ENCODE results near the gene SLC1A2. TPM values are rescaled to one million over a fixed set of nuclear protein-coding genes. Genes with fewer than 3 reads are reported as not detected.
A peak's percentile ranks its signal among the peaks of the same experiment; 100 is the strongest.

The SLC1A2 gene
- total RNA-seq, 2 experiments from 2014 or later = not detected

DNA sequence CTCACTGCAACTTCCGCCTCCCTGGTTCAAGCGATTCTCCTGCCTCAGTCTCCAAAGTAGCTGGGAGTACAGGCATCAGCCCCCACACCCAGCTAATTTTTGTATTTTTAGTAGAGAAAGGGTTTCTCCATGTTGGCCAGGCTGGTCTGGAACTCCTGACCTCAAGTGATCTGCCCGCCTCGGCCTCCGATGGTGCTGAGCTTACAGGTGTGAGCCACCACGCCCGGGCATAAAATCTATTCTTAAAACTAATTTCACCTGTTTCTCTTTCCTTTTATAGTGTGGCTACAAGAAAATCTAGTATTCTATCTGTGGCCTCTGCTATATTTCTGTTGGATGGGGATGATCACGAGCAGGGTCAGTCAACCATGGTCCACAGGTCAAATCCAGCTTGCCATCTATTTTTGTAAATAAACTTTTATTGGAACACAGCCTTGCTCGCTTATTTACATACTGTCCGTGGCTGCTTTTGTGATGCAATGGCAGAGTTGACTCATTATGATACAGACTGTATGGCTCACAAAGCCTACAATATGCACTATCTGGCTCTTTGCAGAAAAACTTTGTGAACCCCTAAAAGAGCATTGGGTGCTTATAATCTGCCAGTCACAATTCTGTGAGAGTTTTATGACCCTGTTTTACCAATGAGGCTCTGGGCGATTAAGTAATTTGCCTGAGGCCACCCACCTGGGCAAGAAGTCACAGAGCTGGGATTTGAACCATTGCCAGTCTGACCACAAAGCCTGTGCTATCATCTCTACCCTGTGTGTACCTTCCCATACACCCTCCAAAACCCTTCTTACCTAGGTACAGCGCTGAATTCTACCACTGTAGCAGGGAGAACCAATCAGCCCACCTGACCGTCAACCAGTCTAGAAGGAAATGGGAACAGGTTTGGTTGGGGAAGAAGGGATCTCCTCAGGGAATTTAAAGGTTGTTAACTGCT lies 28.3 kb downstream of the SLC1A2 start:
- Mint-ChIP-seq H3K27me3 (no peaks in the 10 kb centered on the region), H3K36me3 (ENCODE audit: low read depth) (no peaks in the 10 kb centered on the region), H3K4me1 (peaks cover 32% of the 10 kb centered on the region), H3K9me3 (ENCODE audit: low read depth) (no peaks in the 10 kb centered on the region), H3K27ac (peak overlapping the region; percentile 58), H3K4me3 (no peak overlapping the region)
- ATAC-seq (peak; percentile 82), DNase-seq (peak; percentile 73)
- intact Hi-C loops (cut with DNase I, micrococcal nuclease) = loop anchor here (1.0 to 10.0 kb wide), 8 partner anchors 48 to 806 kb away; no protein-coding TSS in a partner anchor
- ChIA-PET POLR2A (interaction anchor here (0.7 to 1.0 kb wide), 2 partner anchors 264 to 468 kb away, joined by 3 read pairs; no protein-coding TSS in a partner anchor), CTCF (interaction anchor here (0.6 to 7.3 kb wide), 29 partner anchors 13 to 932 kb away, joined by 3 to 98 read pairs (median 4); no protein-coding TSS in a partner anchor)

DNA sequence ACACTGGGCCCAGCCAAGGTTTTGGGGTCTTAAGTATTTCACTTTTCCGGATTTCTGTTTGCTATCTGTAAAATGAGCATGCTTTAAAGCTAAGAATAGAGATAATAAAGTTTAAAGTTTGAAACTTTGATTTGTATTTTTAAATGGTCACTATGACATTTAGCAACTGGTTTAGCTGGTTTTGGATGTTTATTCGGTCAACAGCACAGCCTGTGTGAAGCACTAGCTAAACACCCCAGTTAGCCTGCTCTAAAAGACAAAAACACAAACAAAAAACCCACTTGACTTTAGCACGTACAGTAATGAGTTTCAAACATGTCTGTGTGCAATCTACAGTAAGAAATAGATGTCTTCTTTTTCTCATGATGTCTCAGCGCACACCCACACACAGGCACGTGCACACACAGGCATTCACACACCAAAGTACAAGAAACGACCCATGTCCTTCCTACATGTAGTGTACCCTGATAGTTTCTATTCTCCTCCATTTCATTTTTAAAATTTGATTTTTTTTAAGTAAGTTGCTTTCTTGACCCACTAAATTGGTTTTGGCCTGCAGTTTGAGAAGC lies 29.4 kb downstream of the SLC1A2 start:
- peak; percentile 75 for DNase-seq
- Mint-ChIP-seq H3K27ac (peak overlapping the region; percentile 47), H3K27me3 (no peaks in the 10 kb centered on the region), H3K4me1 (peaks cover 32% of the 10 kb centered on the region), H3K4me3 (no peak overlapping the region), H3K36me3 (ENCODE audit: low read depth) (no peaks in the 10 kb centered on the region), H3K9me3 (ENCODE audit: low read depth) (no peaks in the 10 kb centered on the region)
- CTCF ChIA-PET = interaction anchor here (0.7 to 7.3 kb wide), 5 partner anchors 22 to 466 kb away, joined by 3 to 98 read pairs (median 3); no protein-coding TSS in a partner anchor
- intact Hi-C loops (cut with DNase I, micrococcal nuclease) = loop anchor here (1.0 to 10.0 kb wide), 7 partner anchors 47 to 805 kb away; no protein-coding TSS in a partner anchor
- peak; percentile 45 for ATAC-seq
- POLR2A ChIA-PET = no interaction called here

DNA sequence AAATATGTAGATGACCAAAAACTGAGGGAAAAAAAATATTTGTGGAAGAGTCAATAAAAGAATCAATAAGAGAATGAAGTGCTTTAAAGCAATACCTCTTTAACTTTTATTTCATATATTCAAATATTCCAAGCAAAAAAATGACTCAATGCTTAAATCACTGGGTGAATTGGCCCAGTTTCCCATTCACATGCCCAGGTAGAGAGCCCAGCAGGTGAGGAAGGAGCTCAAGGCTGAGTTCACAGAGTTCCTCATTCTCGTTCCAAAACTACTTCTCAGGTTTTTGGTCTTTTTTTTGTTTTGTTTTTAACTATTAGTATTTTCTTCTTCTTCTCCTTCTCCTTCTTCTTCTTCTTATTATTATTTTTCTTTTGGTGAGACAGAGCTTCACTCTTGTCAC lies 30.2 kb downstream of the SLC1A2 start:
- ChIA-PET POLR2A (interaction anchor here (0.7 kb wide), 1 partner anchor 85 kb away, joined by 3 read pairs; no protein-coding TSS in a partner anchor), CTCF (interaction anchor here (7.3 kb wide), 1 partner anchor 465 kb away, joined by 98 read pairs; no protein-coding TSS in a partner anchor)
- Mint-ChIP-seq H3K9me3 (ENCODE audit: low read depth) (no peaks in the 10 kb centered on the region), H3K27me3 (no peaks in the 10 kb centered on the region), H3K4me3 (no peak overlapping the region), H3K4me1 (peaks cover 32% of the 10 kb centered on the region), H3K27ac (no peak overlapping the region), H3K36me3 (ENCODE audit: low read depth) (no peaks in the 10 kb centered on the region)
- intact Hi-C loops (cut with DNase I, micrococcal nuclease) = no loop called here
- ATAC-seq = no peak
- no peak for DNase-seq

DNA sequence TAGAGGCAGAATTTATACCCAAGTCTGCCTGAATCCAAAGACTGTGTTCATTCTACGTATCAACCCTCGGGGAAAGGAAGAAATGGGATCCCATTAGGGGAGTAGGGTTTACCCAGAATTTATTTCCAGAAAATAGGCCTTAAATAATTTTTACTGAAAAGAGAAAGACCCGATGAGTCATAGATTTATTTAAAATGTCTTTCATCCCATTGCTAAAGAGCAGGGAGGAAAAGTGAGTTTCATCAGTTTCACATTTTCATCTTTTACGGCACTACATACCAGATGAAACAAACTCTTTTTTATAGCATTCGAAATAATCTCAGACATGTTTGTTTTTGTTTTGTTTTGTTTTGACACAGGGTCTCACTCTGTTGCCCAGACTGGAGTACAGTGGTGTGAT lies 31.3 kb downstream of the SLC1A2 start:
- Mint-ChIP-seq H3K9me3 (ENCODE audit: low read depth) (no peaks in the 10 kb centered on the region), H3K36me3 (ENCODE audit: low read depth) (no peaks in the 10 kb centered on the region)

DNA sequence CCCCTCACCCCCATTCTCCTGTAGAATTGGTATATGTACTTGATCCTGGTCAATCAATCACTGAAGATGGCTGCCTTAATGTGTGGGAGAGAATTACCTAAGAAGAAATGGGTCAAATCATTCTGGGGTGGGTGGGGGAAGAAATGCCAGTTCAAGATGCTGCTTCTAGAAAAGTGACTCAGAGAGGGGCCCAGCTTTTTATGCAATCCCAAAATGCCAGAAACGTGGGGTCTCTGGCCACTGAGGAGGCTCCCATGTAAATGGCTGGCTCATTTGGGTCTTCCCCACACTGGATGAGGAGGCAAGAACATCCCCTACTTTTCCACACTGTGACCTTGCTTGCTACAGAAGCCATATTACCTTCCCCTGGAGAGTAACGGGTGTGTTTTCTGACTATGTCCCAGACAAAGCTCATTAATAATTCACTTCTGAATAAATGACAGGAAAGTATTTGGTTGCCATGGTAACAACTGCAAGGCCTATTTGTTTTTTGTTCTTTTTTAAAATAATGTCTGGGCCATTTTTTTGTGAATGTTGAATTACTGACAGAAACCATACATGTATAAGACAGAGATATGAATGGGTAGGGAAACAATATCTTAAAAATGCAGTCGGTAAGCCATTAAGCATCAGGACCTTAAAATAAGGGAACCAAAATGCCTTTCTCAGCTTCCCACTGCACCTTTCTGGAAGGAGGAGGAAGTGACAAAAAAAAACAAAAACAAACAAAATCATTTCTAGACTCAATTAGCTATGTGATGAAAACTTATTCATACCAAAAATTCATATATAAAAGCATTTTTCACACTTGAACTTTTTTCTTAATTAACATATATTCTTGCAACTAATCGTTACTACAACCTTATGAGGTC lies 32.0 kb downstream of the SLC1A2 start:
- Mint-ChIP-seq H3K36me3 (ENCODE audit: low read depth) (no peaks in the 10 kb centered on the region), H3K4me3 (no peak overlapping the region), H3K9me3 (ENCODE audit: low read depth) (no peaks in the 10 kb centered on the region), H3K27me3 (no peaks in the 10 kb centered on the region), H3K4me1 (peaks cover 32% of the 10 kb centered on the region), H3K27ac (no peak overlapping the region)
- no peak for DNase-seq
- CTCF ChIA-PET = interaction anchor here (0.6 to 1.9 kb wide), 13 partner anchors 8 to 883 kb away, joined by 3 to 10 read pairs (median 3); no protein-coding TSS in a partner anchor
- no peak for ATAC-seq
- intact Hi-C loops (cut with DNase I, micrococcal nuclease) = loop anchor here in 1 of 2 experiments (1.0 kb wide), 1 partner anchor 461 kb away; no protein-coding TSS in a partner anchor
- POLR2A ChIA-PET = no interaction called here

More for the DNA sequence above, 31.3 kb downstream of the SLC1A2 start:
- intact Hi-C loops (cut with DNase I, micrococcal nuclease) = no loop called here
- ATAC-seq (no peak), DNase-seq (no peak)
- ChIA-PET POLR2A (no interaction called here), CTCF (interaction anchor here (0.6 to 1.9 kb wide), 9 partner anchors 58 to 883 kb away, joined by 3 to 10 read pairs (median 3); no protein-coding TSS in a partner anchor)
- H3K4me1 Mint-ChIP-seq = peaks cover 32% of the 10 kb centered on the region
- H3K4me3 Mint-ChIP-seq = no peak overlapping the region
- H3K27me3 Mint-ChIP-seq = no peaks in the 10 kb centered on the region
- no peak overlapping the region for H3K27ac Mint-ChIP-seq

DNA sequence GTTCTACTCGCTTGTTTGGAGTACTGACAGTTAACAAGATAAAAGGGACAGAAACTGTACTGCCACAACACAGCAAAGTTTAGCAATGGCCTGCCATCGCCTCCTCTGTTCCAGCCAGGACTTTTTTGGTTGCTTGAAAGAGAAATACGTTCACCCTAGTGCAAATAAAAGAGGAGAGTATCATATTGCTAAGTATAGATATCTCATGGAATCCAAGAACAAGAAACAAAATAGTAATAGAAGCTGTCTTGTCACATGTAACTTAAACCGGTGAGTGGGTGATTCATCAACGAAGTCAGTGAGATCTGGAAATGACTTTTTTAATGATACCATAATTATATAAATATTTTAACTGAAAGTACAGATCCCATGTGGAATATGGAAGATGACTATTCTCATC lies 35.4 kb downstream of the SLC1A2 start:
- no peaks in the 10 kb centered on the region for H3K27me3 Mint-ChIP-seq
- intact Hi-C loops (cut with DNase I, micrococcal nuclease) = no loop called here
- no peak overlapping the region for H3K4me3 Mint-ChIP-seq
- peaks cover 10% of the 10 kb centered on the region for H3K4me1 Mint-ChIP-seq
- DNase-seq = no peak
- POLR2A ChIA-PET = no interaction called here
- no peaks in the 10 kb centered on the region for H3K36me3 Mint-ChIP-seq (ENCODE audit: low read depth)
- no peak overlapping the region for H3K27ac Mint-ChIP-seq
- H3K9me3 Mint-ChIP-seq (ENCODE audit: low read depth) = no peaks in the 10 kb centered on the region
- CTCF ChIA-PET = interaction anchor here (0.5 kb wide), 1 partner anchor 793 kb away, joined by 3 read pairs; no protein-coding TSS in a partner anchor
- ATAC-seq = no peak

DNA sequence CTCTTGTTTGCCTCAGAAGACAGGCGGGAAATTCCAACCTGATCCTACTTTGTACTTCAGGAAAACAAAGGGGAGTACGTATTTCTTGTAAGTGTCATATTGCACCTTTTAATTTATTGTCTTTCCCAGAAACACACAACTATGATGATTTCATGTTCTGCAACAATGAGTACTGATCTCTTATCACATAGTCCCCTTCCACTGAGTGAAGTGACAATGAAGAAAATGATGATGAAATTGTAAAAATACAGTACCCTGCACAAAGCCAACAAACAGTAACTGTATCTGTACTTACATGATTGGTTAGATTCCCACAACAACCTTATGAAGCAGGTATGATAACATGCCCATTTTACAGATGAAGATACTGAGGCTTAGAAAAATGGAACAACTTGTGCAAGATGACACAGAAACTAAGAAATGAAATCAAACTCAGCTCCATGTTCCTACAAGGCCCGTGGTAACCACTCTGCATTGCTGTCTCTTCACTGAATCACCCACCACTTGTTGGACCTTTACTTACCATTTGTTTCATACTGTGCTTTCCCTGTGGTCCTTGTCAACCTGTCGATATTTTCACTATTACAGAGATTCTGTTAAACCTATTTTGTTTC lies 37.5 kb downstream of the SLC1A2 start:
- CTCF ChIA-PET = interaction anchor here (0.9 to 1.2 kb wide), 2 partner anchors 17 to 446 kb away, joined by 3 read pairs; no protein-coding TSS in a partner anchor
- no peak for ATAC-seq
- H3K27me3 Mint-ChIP-seq = no peaks in the 10 kb centered on the region

DNA sequence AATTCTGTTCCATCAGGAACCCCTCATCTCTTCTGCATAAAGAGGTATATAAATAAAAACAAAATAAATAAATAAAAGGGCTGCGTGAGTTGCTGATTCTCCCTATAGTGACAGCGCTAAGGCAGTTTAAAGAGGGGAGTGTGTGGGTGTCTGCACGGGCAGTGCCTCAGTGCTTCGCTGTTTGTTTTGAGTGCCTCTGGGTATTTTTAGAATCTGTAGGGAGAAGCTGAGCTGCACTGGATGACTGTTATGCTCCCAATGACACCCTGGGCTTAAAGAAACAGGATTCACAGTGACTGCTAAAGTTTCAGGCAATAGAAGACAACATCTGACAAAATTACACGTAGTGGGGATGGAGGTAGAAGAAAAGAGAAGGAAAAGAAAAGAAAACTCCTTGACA lies 38.8 kb downstream of the SLC1A2 start:
- CTCF ChIA-PET = interaction anchor here (0.6 to 0.9 kb wide), 2 partner anchors 454 to 488 kb away, joined by 3 read pairs; no protein-coding TSS in a partner anchor
- POLR2A ChIA-PET = no interaction called here
- no peak overlapping the region for H3K4me3 Mint-ChIP-seq

More for the DNA sequence above, 37.5 kb downstream of the SLC1A2 start:
- no peak for DNase-seq
- Mint-ChIP-seq H3K9me3 (ENCODE audit: low read depth) (no peaks in the 10 kb centered on the region), H3K4me1 (no peaks in the 10 kb centered on the region), H3K4me3 (no peak overlapping the region), H3K27ac (no peak overlapping the region), H3K36me3 (ENCODE audit: low read depth) (no peaks in the 10 kb centered on the region)
- POLR2A ChIA-PET = no interaction called here
- intact Hi-C loops (cut with DNase I, micrococcal nuclease) = no loop called here

DNA sequence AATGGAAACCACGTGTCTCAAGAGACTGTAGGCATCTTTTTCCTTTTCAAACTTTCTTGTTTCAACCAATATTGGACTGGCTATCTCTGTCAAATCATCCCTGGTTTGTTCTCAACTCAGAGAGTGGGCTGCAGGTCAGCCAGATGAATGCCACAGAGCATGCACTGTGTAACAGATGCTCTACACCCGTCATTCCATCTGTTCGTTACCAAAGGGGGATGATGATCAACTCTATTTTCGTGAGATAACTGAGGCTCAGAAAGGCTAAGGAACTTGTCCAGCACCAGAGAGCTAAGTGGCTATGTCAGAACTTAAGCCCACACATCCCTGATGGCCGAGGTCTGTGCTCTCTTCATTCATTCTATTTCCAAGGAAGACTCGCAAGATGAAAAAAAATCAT lies 42.1 kb downstream of the SLC1A2 start:
- Mint-ChIP-seq H3K27ac (no peak overlapping the region), H3K9me3 (ENCODE audit: low read depth) (no peaks in the 10 kb centered on the region), H3K4me3 (no peak overlapping the region), H3K36me3 (ENCODE audit: low read depth) (no peaks in the 10 kb centered on the region), H3K27me3 (no peaks in the 10 kb centered on the region), H3K4me1 (no peaks in the 10 kb centered on the region)
- intact Hi-C loops (cut with DNase I, micrococcal nuclease) = no loop called here
- no peak for DNase-seq
- ATAC-seq = no peak
- CTCF ChIA-PET = interaction anchor here (0.6 to 1.4 kb wide), 2 partner anchors 8 to 493 kb away, joined by 3 read pairs; no protein-coding TSS in a partner anchor
- POLR2A ChIA-PET = no interaction called here

More for the DNA sequence above, 38.8 kb downstream of the SLC1A2 start:
- Mint-ChIP-seq H3K4me1 (no peaks in the 10 kb centered on the region), H3K9me3 (ENCODE audit: low read depth) (no peaks in the 10 kb centered on the region), H3K27me3 (no peaks in the 10 kb centered on the region), H3K36me3 (ENCODE audit: low read depth) (no peaks in the 10 kb centered on the region), H3K27ac (no peak overlapping the region)
- intact Hi-C loops (cut with DNase I, micrococcal nuclease) = no loop called here
- ATAC-seq (no peak), DNase-seq (no peak)

DNA sequence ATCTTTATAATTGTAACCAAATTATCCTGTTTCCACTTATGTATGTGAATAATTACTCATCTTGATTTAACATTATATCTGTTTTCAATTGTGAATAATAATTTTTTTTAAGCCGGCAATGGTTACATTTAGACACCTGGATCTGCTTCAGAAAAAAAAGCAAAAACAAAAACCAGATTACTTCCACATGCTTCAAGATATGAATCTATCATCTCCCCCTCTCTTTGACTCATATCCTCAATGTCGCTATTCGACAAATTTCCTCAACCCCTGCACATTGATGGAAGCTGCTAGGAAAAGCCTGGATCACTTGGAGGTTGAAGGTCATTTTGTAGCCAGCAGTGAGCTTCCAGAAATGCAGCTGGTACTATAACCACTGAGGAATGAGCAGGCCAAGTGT lies 42.7 kb downstream of the SLC1A2 start:
- Mint-ChIP-seq H3K4me3 (no peak overlapping the region), H3K27me3 (no peaks in the 10 kb centered on the region), H3K9me3 (ENCODE audit: low read depth) (no peaks in the 10 kb centered on the region), H3K4me1 (no peaks in the 10 kb centered on the region), H3K27ac (no peak overlapping the region), H3K36me3 (ENCODE audit: low read depth) (no peaks in the 10 kb centered on the region)
- ATAC-seq (no peak), DNase-seq (no peak)
- ChIA-PET CTCF (no interaction called here), POLR2A (no interaction called here)
- intact Hi-C loops (cut with DNase I, micrococcal nuclease) = no loop called here

All from activated CD4-positive, alpha-beta T cell treated with anti-CD3 and anti-CD28 coated beads for 36 hours (primary cell).